ENCODE measurements around the gene AKR1D1. TPM values are rescaled to one million over a fixed set of nuclear protein-coding genes. Genes with fewer than 3 reads are reported as not detected.
"Not testable (repeated sequence)": the region's sequence is repeated elsewhere in the genome, so short reads cannot be mapped to it uniquely, and the experiment has no call there.

The AKR1D1 gene
- total RNA-seq, 1 donor from 2014 or later, result under 0.01 TPM

DNA sequence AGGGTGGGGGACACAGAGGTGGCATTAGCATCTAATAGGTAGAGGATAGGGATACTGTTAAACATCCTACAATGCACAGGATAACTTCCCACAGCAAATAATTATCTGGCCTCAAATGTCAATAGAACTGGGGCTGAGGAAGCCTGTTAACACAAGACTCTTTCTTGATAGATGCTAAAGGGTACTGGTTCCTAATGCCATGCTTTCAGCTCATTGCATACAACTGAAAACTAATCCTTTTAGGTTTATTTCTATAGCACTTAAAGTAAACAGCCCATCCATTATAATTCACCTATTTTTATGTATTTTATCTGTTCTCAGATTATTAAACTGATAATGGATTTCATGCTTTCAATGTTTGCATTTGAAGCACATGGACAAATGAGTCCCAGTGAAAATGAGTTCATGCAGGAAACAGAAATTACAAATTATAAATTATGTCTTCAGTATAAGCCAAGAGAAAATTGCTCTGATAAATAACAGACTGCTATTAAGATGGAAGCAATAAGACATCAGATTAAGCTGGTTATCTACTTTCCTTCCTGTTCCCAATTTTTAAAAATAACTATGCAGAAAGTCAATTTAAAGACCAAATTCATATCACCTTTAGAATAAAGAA, 66.4 kb downstream of the AKR1D1 start:
- Histone ChIP-seq H3K36me3 (ENCODE audit: control insufficient read depth, insufficient read depth, low read length) (no peaks in the 10 kb centered on the region), H3K4me3 (ENCODE audit: low read depth, low read length) (no peak overlapping the region), H3K27me3 (ENCODE audit: control insufficient read depth, insufficient read depth, low read length) (no peaks in the 10 kb centered on the region)
- DNase-seq (ENCODE audit: low read depth) (no peak), FAIRE-seq (no peak)
- TF ChIP-seq, protein P1, sequence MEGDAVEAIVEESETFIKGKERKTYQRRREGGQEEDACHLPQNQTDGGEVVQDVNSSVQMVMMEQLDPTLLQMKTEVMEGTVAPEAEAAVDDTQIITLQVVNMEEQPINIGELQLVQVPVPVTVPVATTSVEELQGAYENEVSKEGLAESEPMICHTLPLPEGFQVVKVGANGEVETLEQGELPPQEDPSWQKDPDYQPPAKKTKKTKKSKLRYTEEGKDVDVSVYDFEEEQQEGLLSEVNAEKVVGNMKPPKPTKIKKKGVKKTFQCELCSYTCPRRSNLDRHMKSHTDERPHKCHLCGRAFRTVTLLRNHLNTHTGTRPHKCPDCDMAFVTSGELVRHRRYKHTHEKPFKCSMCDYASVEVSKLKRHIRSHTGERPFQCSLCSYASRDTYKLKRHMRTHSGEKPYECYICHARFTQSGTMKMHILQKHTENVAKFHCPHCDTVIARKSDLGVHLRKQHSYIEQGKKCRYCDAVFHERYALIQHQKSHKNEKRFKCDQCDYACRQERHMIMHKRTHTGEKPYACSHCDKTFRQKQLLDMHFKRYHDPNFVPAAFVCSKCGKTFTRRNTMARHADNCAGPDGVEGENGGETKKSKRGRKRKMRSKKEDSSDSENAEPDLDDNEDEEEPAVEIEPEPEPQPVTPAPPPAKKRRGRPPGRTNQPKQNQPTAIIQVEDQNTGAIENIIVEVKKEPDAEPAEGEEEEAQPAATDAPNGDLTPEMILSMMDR (IDR thresholded peaks at IDR 0.05; ENCODE audit: insufficient read depth, low read length, severe bottlenecking), result no peak

GRCh38 chr7:138144958-138145357, 68.7 kb downstream of the AKR1D1 start:
- TF ChIP-seq, protein P1 (IDR thresholded peaks at IDR 0.05; ENCODE audit: insufficient read depth, low read length, severe bottlenecking), result no peak
- Histone ChIP-seq H3K27me3 (ENCODE audit: control insufficient read depth, insufficient read depth, low read length) (no peaks in the 10 kb centered on the region), H3K4me3 (ENCODE audit: low read depth, low read length) (no peak overlapping the region), H3K36me3 (ENCODE audit: control insufficient read depth, insufficient read depth, low read length) (no peaks in the 10 kb centered on the region)
- no peak for DNase-seq (ENCODE audit: low read depth)
- FAIRE-seq, result no peak

- not testable (repeated sequence) for H3K36me3 ChIP-seq (ENCODE audit: control insufficient read depth, insufficient read depth, low read length); FAIRE-seq; H3K4me3 ChIP-seq (ENCODE audit: low read depth, low read length); DNase-seq (ENCODE audit: low read depth); H3K27me3 ChIP-seq (ENCODE audit: control insufficient read depth, insufficient read depth, low read length)
These were observed 70.0 kb downstream of the AKR1D1 start for GRCh38 chr7:138146221-138146620.

- FAIRE-seq; H3K36me3 ChIP-seq (ENCODE audit: control insufficient read depth, insufficient read depth, low read length); H3K4me3 ChIP-seq (ENCODE audit: low read depth, low read length); DNase-seq (ENCODE audit: low read depth); H3K27me3 ChIP-seq (ENCODE audit: control insufficient read depth, insufficient read depth, low read length): not testable (repeated sequence)
These were observed 70.8 kb downstream of the AKR1D1 start for GRCh38 chr7:138146757-138147734.

- Histone ChIP-seq H3K36me3 (ENCODE audit: control insufficient read depth, insufficient read depth, low read length) (no peaks in the 10 kb centered on the region), H3K4me3 (ENCODE audit: low read depth, low read length) (no peak overlapping the region), H3K27me3 (ENCODE audit: control insufficient read depth, insufficient read depth, low read length) (no peaks in the 10 kb centered on the region)
- FAIRE-seq (no peak), DNase-seq (ENCODE audit: low read depth) (no peak)
- TF ChIP-seq, protein P1 (IDR thresholded peaks at IDR 0.05; ENCODE audit: insufficient read depth, low read length, severe bottlenecking), result no peak
These were observed 75.7 kb downstream of the AKR1D1 start for GRCh38 chr7:138151731-138152577.

DNA sequence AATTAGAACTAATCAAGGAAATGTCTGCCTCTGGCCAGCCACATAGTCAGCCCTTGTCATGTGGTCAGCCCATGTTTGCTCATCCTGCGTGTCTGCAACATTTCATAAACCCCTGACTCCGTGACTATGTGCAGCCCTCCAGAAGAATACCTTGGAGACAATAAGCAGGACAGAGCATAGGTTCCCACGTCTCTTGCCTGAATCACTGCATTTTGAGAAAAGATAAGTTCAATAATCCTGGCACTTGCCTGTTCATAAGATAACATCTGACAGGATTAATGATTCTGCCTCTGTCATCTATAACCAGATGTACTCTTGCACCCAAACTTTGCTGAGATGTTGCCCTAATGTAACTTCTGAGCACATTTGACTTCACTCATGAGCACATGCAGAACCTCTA, 78.4 kb downstream of the AKR1D1 start:
- FAIRE-seq, result no peak
- no peaks in the 10 kb centered on the region for H3K36me3 ChIP-seq (ENCODE audit: control insufficient read depth, insufficient read depth, low read length)
- no peak overlapping the region for H3K4me3 ChIP-seq (ENCODE audit: low read depth, low read length)
- no peak for DNase-seq (ENCODE audit: low read depth)
- no peaks in the 10 kb centered on the region for H3K27me3 ChIP-seq (ENCODE audit: control insufficient read depth, insufficient read depth, low read length)
- TF ChIP-seq, protein P1 (IDR thresholded peaks at IDR 0.05; ENCODE audit: insufficient read depth, low read length, severe bottlenecking), result no peak

Measured in bronchial epithelial cell (primary cell).